Progenitor cell of endocrine pancreas (in vitro differentiated cells): ENCODE data around the gene LDAF1. TPM values are rescaled to one million over a fixed set of nuclear protein-coding genes. Genes with fewer than 3 reads are reported as not detected.

Experiments used
- DNase-seq: peaks from one replicate; pipeline ENCODE4 v3.0.0; 2021; ENCODE audit warnings: low spot score; ENCODE audit not compliant: unreplicated experiment
- H3K27ac Mint-ChIP-seq: 2 replicates; pipeline ENCODE4 v1.8.0; 2021; ENCODE audit warnings: mild to moderate bottlenecking, moderate library complexity, mixed read lengths
- H3K27me3 Mint-ChIP-seq: 2 replicates; pipeline ENCODE4 v1.8.0; 2021; ENCODE audit warnings: mixed read lengths
- H3K36me3 Mint-ChIP-seq: 2 replicates; pipeline ENCODE4 v1.8.0; 2022; ENCODE audit warnings: mixed read lengths; ENCODE audit not compliant: insufficient read depth
- H3K4me1 Mint-ChIP-seq: 2 replicates; pipeline ENCODE4 v1.8.0; 2021; ENCODE audit warnings: low read depth, mixed read lengths
- H3K4me3 Mint-ChIP-seq: 2 replicates; pipeline ENCODE4 v1.8.0; 2021; ENCODE audit warnings: low read depth, mild to moderate bottlenecking, moderate library complexity, mixed read lengths
- H3K9me3 Mint-ChIP-seq: 2 replicates; pipeline ENCODE4 v1.8.0; 2021; ENCODE audit warnings: low read depth, mixed read lengths
- CTCF ChIP-seq: fragments of 200-600 bp; sonication (generic); IDR thresholded peaks from one replicate; pipeline ENCODE4 v1.5.0; 2021; ENCODE audit warnings: antibody characterized with exemption, mild to moderate bottlenecking; ENCODE audit not compliant: unreplicated experiment
- total RNA-seq: library from RNA; stranded (reverse); gene quantifications from 2 replicates; pipeline ENCODE4 v1.2.1, GENCODE V29; 2021

LDAF1 gene
- total RNA-seq, 1 donor from 2014 or later, result 20.0 TPM

GRCh38 chr16:21197112-21197511 is 38.6 kb downstream of the LDAF1 start:
- H3K27ac Mint-ChIP-seq, result no peak overlapping the region
- no peaks in the 10 kb centered on the region for H3K9me3 Mint-ChIP-seq
- no peaks in the 10 kb centered on the region for H3K4me1 Mint-ChIP-seq
- no peak overlapping the region for H3K4me3 Mint-ChIP-seq
- H3K36me3 Mint-ChIP-seq, result no peaks in the 10 kb centered on the region
- DNase-seq, result no peak
- TF ChIP-seq CTCF, result no peak
- H3K27me3 Mint-ChIP-seq, result no peaks in the 10 kb centered on the region

GRCh38 chr16:21197621-21198020 is 39.1 kb downstream of the LDAF1 start:
- H3K36me3 Mint-ChIP-seq, result no peaks in the 10 kb centered on the region
- H3K4me3 Mint-ChIP-seq, result no peak overlapping the region
- TF ChIP-seq CTCF, result no peak
- H3K27ac Mint-ChIP-seq, result no peak overlapping the region
- H3K4me1 Mint-ChIP-seq, result no peaks in the 10 kb centered on the region
- H3K27me3 Mint-ChIP-seq, result no peaks in the 10 kb centered on the region
- no peaks in the 10 kb centered on the region for H3K9me3 Mint-ChIP-seq
- no peak for DNase-seq

GRCh38 chr16:21199607-21200218 is 41.2 kb downstream of the LDAF1 start:
- Mint-ChIP-seq H3K36me3 (no peaks in the 10 kb centered on the region), H3K4me1 (no peaks in the 10 kb centered on the region), H3K27ac (no peak overlapping the region), H3K4me3 (no peak overlapping the region), H3K27me3 (no peaks in the 10 kb centered on the region), H3K9me3 (no peaks in the 10 kb centered on the region)
- no peak for DNase-seq
- TF ChIP-seq CTCF, result no peak

- H3K36me3 Mint-ChIP-seq, result no peaks in the 10 kb centered on the region
Observed at GRCh38 chr16:21203155-21203797, 44.8 kb downstream of the LDAF1 start.

GRCh38 chr16:21205303-21205702 is 46.8 kb downstream of the LDAF1 start:
- H3K36me3 Mint-ChIP-seq, result no peaks in the 10 kb centered on the region
- no peak for DNase-seq
- no peaks in the 10 kb centered on the region for H3K27me3 Mint-ChIP-seq
- no peak for TF ChIP-seq CTCF
- H3K27ac Mint-ChIP-seq, result no peak overlapping the region
- no peaks in the 10 kb centered on the region for H3K9me3 Mint-ChIP-seq
- no peaks in the 10 kb centered on the region for H3K4me1 Mint-ChIP-seq
- H3K4me3 Mint-ChIP-seq, result no peak overlapping the region

More at GRCh38 chr16:21203155-21203797, 44.8 kb downstream of the LDAF1 start:
- DNase-seq, result no peak
- no peak for TF ChIP-seq CTCF
- Mint-ChIP-seq H3K4me3 (no peak overlapping the region), H3K27me3 (no peaks in the 10 kb centered on the region), H3K27ac (no peak overlapping the region), H3K4me1 (no peaks in the 10 kb centered on the region), H3K9me3 (no peaks in the 10 kb centered on the region)
